GM13976 (cell line): ENCODE data around the gene ATXN10.

ENCODE experiments used
- DNase-seq: peaks from one replicate; pipeline ENCODE4 v3.0.0; 2012; ENCODE audit warnings: low spot score
- in situ Hi-C: fragments of 300-500 bp; cut with MboI; formaldehyde crosslinking; loops from one replicate; pipeline ENCODE4 v1.12.0; 2022; ENCODE audit warnings: low sequenced_read_pairs, mixed read lengths, inconsistent platforms; ENCODE audit not compliant: unreplicated experiment
- TF ChIP-seq, protein P1 (sequence below): IDR thresholded peaks from 2 replicates; pipeline ENCODE4 v1.5.1; 2012; ENCODE audit warnings: borderline replicate concordance, mild to moderate bottlenecking; ENCODE audit not compliant: insufficient read depth; ENCODE audit errors: extremely low read depth, missing control alignments, control extremely low read depth

The ATXN10 gene

DNA sequence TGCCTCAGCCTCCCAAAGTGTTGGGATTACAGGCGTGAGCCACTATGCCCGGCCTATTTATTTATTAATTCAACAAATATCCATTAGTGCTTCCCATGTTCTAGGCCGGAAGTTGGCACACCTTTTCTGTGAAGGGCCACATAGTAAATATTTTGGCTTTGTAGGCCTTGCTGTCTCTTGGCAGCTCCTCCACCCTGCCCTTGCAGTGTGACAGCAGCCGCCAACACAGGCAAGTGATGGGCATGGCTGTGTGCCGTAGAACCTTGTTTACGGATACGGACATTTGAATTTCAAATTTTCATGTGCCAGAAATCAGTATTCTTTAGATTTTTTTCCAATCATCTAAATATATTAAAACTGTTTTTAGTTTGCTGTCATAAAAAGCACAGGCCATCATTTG is 165.9 kb downstream of the ATXN10 start:
- DNase-seq, result no peak
- TF ChIP-seq, protein P1, sequence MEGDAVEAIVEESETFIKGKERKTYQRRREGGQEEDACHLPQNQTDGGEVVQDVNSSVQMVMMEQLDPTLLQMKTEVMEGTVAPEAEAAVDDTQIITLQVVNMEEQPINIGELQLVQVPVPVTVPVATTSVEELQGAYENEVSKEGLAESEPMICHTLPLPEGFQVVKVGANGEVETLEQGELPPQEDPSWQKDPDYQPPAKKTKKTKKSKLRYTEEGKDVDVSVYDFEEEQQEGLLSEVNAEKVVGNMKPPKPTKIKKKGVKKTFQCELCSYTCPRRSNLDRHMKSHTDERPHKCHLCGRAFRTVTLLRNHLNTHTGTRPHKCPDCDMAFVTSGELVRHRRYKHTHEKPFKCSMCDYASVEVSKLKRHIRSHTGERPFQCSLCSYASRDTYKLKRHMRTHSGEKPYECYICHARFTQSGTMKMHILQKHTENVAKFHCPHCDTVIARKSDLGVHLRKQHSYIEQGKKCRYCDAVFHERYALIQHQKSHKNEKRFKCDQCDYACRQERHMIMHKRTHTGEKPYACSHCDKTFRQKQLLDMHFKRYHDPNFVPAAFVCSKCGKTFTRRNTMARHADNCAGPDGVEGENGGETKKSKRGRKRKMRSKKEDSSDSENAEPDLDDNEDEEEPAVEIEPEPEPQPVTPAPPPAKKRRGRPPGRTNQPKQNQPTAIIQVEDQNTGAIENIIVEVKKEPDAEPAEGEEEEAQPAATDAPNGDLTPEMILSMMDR, result no peak
- in situ Hi-C loops, result no loop called here

DNA sequence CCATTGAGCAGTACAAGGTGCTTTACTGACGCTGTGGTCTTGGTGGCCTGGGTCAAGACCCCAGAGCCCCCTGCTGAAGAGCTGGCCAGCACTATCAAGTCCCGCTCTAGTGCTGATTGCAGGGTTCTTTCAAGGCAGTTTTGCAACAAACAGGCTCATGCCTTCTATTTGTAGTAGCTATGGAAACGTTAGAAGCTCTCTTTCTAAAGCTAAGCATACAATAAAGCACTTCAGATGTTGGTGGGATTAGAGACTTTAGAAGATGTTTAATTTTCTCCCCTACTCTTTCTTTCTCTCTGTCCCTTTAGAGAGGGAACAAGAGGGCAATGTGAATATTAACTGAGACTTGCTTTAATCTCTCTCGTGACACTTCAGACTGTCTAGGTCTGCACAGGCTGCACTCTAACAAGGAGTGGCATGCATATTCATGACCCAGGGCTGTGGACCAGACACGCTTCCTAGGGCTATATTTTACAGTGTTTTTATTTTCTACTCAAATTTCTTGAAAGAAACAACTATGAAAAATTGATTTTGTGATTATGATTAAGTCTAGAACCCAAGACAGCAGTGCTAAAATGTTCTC is 166.8 kb downstream of the ATXN10 start:
- no peak for DNase-seq
- TF ChIP-seq, protein P1, result no peak
- in situ Hi-C loops, result no loop called here

DNA sequence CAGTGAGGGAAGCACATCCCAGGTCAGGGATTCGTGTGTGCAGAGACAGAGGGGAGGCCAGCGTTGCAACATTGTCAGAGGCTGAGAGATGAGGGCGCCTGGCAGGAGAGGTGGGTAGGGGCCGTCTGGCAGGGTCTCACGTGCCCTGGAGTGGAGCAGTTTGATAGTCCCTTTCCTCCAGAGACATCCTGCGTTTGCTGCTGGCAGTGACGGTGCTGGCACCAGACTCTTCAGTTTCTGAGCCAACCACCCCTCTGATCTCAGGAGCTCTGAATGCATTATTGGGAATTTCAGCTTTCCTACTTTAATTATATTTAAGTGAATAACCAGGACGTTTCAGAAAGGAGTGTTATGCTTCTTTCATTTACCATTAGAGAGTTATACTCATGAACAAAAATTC is 168.8 kb downstream of the ATXN10 start:
- DNase-seq, result no peak
- in situ Hi-C loops, result no loop called here
- TF ChIP-seq, protein P1, result no peak

GRCh38 chr22:45842291-45842991 is 170.8 kb downstream of the ATXN10 start:
- in situ Hi-C loops, result no loop called here
- no peak for DNase-seq

DNA sequence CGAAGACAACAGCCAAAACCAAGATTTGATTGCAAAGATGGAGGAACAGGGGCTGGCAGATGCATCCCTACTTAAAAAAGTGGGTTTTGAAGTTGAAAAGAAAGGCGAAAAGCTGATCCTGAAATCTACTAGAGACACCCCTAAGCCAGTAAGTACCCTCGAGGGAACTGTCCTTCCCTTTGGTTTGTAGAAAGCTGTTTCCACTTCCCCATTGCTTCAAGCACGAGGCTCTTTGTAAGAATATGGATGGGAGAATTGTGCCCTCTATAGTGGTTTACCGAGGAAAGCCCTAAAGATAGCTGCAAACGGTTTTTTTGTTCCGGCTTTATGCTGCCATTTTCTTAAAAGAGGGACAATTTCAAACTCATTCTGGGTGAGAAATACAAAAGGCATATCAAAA is 171.4 kb downstream of the ATXN10 start:
- in situ Hi-C loops, result no loop called here
- TF ChIP-seq, protein P1, result no peak
- no peak for DNase-seq

More at GRCh38 chr22:45842291-45842991, 170.8 kb downstream of the ATXN10 start:
- TF ChIP-seq, protein P1, result no peak

GRCh38 chr22:45843986-45844385 is 172.4 kb downstream of the ATXN10 start:
- in situ Hi-C loops, result no loop called here
- TF ChIP-seq, protein P1, result no peak
- no peak for DNase-seq
